H1 (cell line): ENCODE measurements around the gene ZMIZ1. TPM values are rescaled to one million over a fixed set of nuclear protein-coding genes. Genes with fewer than 3 reads are reported as not detected.

Source experiments
- CTCF ChIA-PET: fragments of 300-600 bp; sonication (Branson Sonifier 250); formaldehyde crosslinking; loops from one replicate; lab custom pipeline; 2021; ENCODE audit not compliant: partially characterized antibody; lab: Charles Lee
- POLR2A ChIA-PET: fragments of 300-600 bp; sonication (Branson Sonifier 250); formaldehyde crosslinking; loops from one replicate; lab custom pipeline; 2021; ENCODE audit warnings: inconsistent platforms; ENCODE audit not compliant: partially characterized antibody; lab: Charles Lee
- DNase-seq, 2 experiments: peaks; one replicate each; pipeline versions ENCODE4 v3.0.0 to v3.0.0-alpha.2; 2010 to 2022; ENCODE audit warnings: low spot score in 2 of 2, low read depth in 1 of 2, mixed read lengths in 1 of 2
- FAIRE-seq: peaks from 2 replicates; lab custom pipeline; 2011; peaks lifted over from hg19 to GRCh38; lab: Jason Lieb, UNC
- H2AFZ ChIP-seq: 2 replicates; pipeline ENCODE4 v1.8.1; 2012; ENCODE audit warnings: low read length, inconsistent platforms
- H2AK5ac ChIP-seq: 2 replicates; pipeline ENCODE4 v1.6.1; 2013; ENCODE audit warnings: low read depth, low read length
- H2BK120ac ChIP-seq: replicated peaks from 2 replicates; pipeline ENCODE3; 2013; ENCODE audit warnings: low read depth, low read length, inconsistent platforms
- H2BK12ac ChIP-seq: 2 replicates; pipeline ENCODE4 v1.6.1; 2013; ENCODE audit warnings: low read depth, low read length
- H2BK15ac ChIP-seq: 2 replicates; pipeline ENCODE4 v1.6.1; 2013; ENCODE audit warnings: low read length
- H2BK20ac ChIP-seq: 2 replicates; pipeline ENCODE4 v1.6.1; 2013; ENCODE audit warnings: low read length
- H2BK5ac ChIP-seq: 2 replicates; pipeline ENCODE4 v1.6.1; 2013; ENCODE audit warnings: low read depth, low read length
- H3K14ac ChIP-seq: 2 replicates; pipeline ENCODE4 v1.6.1; 2013; ENCODE audit warnings: inconsistent platforms; ENCODE audit not compliant: insufficient read length
- H3K18ac ChIP-seq: 2 replicates; pipeline ENCODE4 v1.6.1; 2013; ENCODE audit warnings: low read length; ENCODE audit errors: extremely low read depth
- H3K23ac ChIP-seq: 2 replicates; pipeline ENCODE4 v1.6.1; 2013; ENCODE audit warnings: inconsistent platforms; ENCODE audit not compliant: insufficient read length
- H3K23me2 ChIP-seq: 2 replicates; pipeline ENCODE4 v1.6.1; 2013; ENCODE audit warnings: low read depth, low read length
- H3K27ac ChIP-seq: 2 replicates; pipeline ENCODE4 v1.6.1; 2011; ENCODE audit warnings: low read depth, low read length, inconsistent platforms
- H3K27me3 ChIP-seq, 4 experiments: replicated peaks in 1 of 4; 1 replicate in 1 of 4; 2 replicates in 3 of 4; pipeline versions ENCODE4 v1.6.1 to v1.8.1; 2011 to 2013; ENCODE audit warnings: low read length in 3 of 4, mild to moderate bottlenecking in 3 of 4, inconsistent platforms in 2 of 4, mixed read lengths in 2 of 4, moderate library complexity in 1 of 4; ENCODE audit not compliant: control insufficient read depth in 3 of 4, insufficient read depth in 3 of 4; ENCODE audit errors: extremely low read depth in 1 of 4
- H3K36me3 ChIP-seq, 4 experiments: 2 replicates each; pipeline versions ENCODE4 v1.6.1 to v1.8.1; 2011 to 2013; ENCODE audit warnings: mild to moderate bottlenecking in 4 of 4, low read length in 3 of 4, moderate library complexity in 2 of 4, control low read depth in 1 of 4, inconsistent platforms in 1 of 4; ENCODE audit not compliant: insufficient read depth in 4 of 4, control insufficient read depth in 2 of 4
- H3K4ac ChIP-seq: replicated peaks from 2 replicates; pipeline ENCODE3; 2013; ENCODE audit warnings: low read length, low read depth, mixed read lengths, inconsistent platforms; ENCODE audit not compliant: insufficient read length
- H3K4me1 ChIP-seq, 4 experiments: replicated peaks in 1 of 4; 1 replicate in 1 of 4; 2 replicates in 3 of 4; pipeline versions ENCODE4 v1.6.1 to v1.8.1; 2011 to 2013; ENCODE audit warnings: low read length in 3 of 4, inconsistent platforms in 2 of 4, mixed read lengths in 1 of 4; ENCODE audit not compliant: insufficient read depth in 4 of 4, control insufficient read depth in 3 of 4
- H3K4me2 ChIP-seq, 2 experiments: 2 replicates each; pipeline versions ENCODE4 v1.6.1 to v1.8.1; 2011 to 2013; ENCODE audit warnings: low read depth in 2 of 2, low read length in 2 of 2, control low read depth in 1 of 2, inconsistent platforms in 1 of 2, mild to moderate bottlenecking in 1 of 2; ENCODE audit not compliant: insufficient read depth in 1 of 2
- H3K4me3 ChIP-seq, 4 experiments: fragments of 200-600, 300-600 bp in 1 of 4; sonication (generic), shearing (Covaris generic), sonication (Bioruptor Twin) in 1 of 4; 2 replicates each; pipeline versions ENCODE4 v1.5.1 to v1.8.1; 2011 to 2016; ENCODE audit warnings: low read length in 4 of 4, low read depth in 3 of 4, control low read depth in 2 of 4, inconsistent platforms in 2 of 4, mild to moderate bottlenecking in 2 of 4, mixed read lengths in 1 of 4, moderate library complexity in 1 of 4; ENCODE audit not compliant: insufficient read depth in 2 of 4; ENCODE audit errors: extremely low read depth in 1 of 4
- H3K56ac ChIP-seq: replicated peaks from 2 replicates; pipeline ENCODE3; 2013; ENCODE audit warnings: low read depth, mild to moderate bottlenecking, mixed read lengths, low read length, inconsistent platforms; ENCODE audit not compliant: insufficient read length
- H3K79me1 ChIP-seq: 2 replicates; pipeline ENCODE4 v1.6.1; 2013; ENCODE audit warnings: low read depth, low read length, control low read depth
- H3K79me2 ChIP-seq, 2 experiments: 2 replicates each; pipeline versions ENCODE4 v1.6.1 to v1.8.1; 2012 to 2013; ENCODE audit warnings: low read length in 2 of 2, mild to moderate bottlenecking in 2 of 2, inconsistent platforms in 1 of 2; ENCODE audit not compliant: insufficient read depth in 2 of 2, control insufficient read depth in 1 of 2
- H3K9ac ChIP-seq, 4 experiments: replicated peaks in 1 of 4; 1 replicate in 1 of 4; 2 replicates in 3 of 4; pipeline versions ENCODE4 v1.6.1 to v1.8.1; 2011 to 2013; ENCODE audit warnings: low read depth in 3 of 4, low read length in 3 of 4, control low read depth in 2 of 4, mild to moderate bottlenecking in 2 of 4, moderate library complexity in 2 of 4, inconsistent platforms in 1 of 4; ENCODE audit errors: extremely low read depth in 1 of 4
- H3K9me3 ChIP-seq, 2 experiments: 2 replicates each; pipeline versions ENCODE4 v1.6.1 to v1.8.1; 2012 to 2013; ENCODE audit warnings: mild to moderate bottlenecking in 2 of 2, moderate library complexity in 2 of 2, control low read depth in 1 of 2, inconsistent platforms in 1 of 2, low read depth in 1 of 2, low read length in 1 of 2, mixed read lengths in 1 of 2; ENCODE audit not compliant: insufficient read depth in 2 of 2
- H4K20me1 ChIP-seq, 2 experiments: replicated peaks in 1 of 2; 2 replicates each; pipeline versions ENCODE3 to v1.8.1; 2011 to 2013; ENCODE audit warnings: inconsistent platforms in 2 of 2, low read length in 2 of 2, mild to moderate bottlenecking in 1 of 2; ENCODE audit not compliant: insufficient read depth in 2 of 2, control insufficient read depth in 1 of 2
- H4K5ac ChIP-seq: 2 replicates; pipeline ENCODE4 v1.6.1; 2013; ENCODE audit warnings: low read length, low read depth, mixed read lengths, inconsistent platforms; ENCODE audit not compliant: insufficient read length
- H4K8ac ChIP-seq: 2 replicates; pipeline ENCODE4 v1.8.0; 2013; ENCODE audit warnings: mild to moderate bottlenecking, moderate library complexity, low read length, inconsistent platforms; ENCODE audit not compliant: insufficient read depth; ENCODE audit errors: extremely low read depth
- H4K91ac ChIP-seq: replicated peaks from 2 replicates; pipeline ENCODE3; 2013; ENCODE audit warnings: low read length, mixed read lengths, inconsistent platforms; ENCODE audit not compliant: insufficient read length
- ATF2 ChIP-seq: IDR thresholded peaks from 2 replicates; pipeline ENCODE4 v1.6.1; 2012; ENCODE audit warnings: low read length, inconsistent platforms
- TBP ChIP-seq: IDR thresholded peaks from 2 replicates; pipeline ENCODE4 v1.6.1; 2011; ENCODE audit warnings: low read depth, low read length, improper control_type of control experiment
- WGBS, 2 experiments: shearing (Covaris generic) in 1 of 2; methylation state at CpG; one replicate each; pipeline versions ENCODE4 v1.1.6 to v1.1.7; 2013 to 2015; ENCODE audit warnings: low lambda C conversion rate in 2 of 2, mixed read lengths in 2 of 2, inconsistent platforms in 1 of 2, low coverage in 1 of 2, missing lambda C conversion rate in 1 of 2; ENCODE audit not compliant: insufficient replicate concordance in 2 of 2, insufficient coverage in 1 of 2, insufficient read length in 1 of 2; ENCODE audit errors: extremely low coverage in 1 of 2, missing lambda C conversion rate in 1 of 2; 5-methylcytosine and 5-hydroxymethylcytosine counted together
- polyA plus RNA-seq, 7 experiments: library from polyadenylated mRNA; depleted of rRNA in 3 of 7; stranded (reverse) in 5 of 7; unstranded in 2 of 7; fragments of >200 nt in 5 of 7; fragments of 200-250 nt in 2 of 7; gene quantifications; 1 replicate in 5 of 7; 2 replicates in 1 of 7; 4 replicates in 1 of 7; pipeline versions ENCODE4 v1.2.1 to v1.2.3, GENCODE V29; 2011 to 2013; ENCODE audit warnings: missing spikeins in 2 of 7, mixed read lengths in 2 of 7
- total RNA-seq: library from RNA; stranded (reverse); fragmentation: NEBNext Ultra II Directional; extraction: Animal tissue kit (Norgen Biotek cat#: 25700); gene quantifications from 2 replicates; pipeline ENCODE4 v1.2.1, GENCODE V29; 2021
- TF ChIP-seq, protein P1 (sequence below), 3 experiments: IDR thresholded peaks; 1 replicate in 2 of 3; 2 replicates in 1 of 3; pipeline versions ENCODE4 v1.5.1 to v1.6.1; 2011; ENCODE audit warnings: low read length in 3 of 3, mild to moderate bottlenecking in 3 of 3, inconsistent platforms in 2 of 3, low read depth in 1 of 3, moderate library complexity in 1 of 3; ENCODE audit not compliant: insufficient read depth in 1 of 3; ENCODE audit errors: control extremely low read depth in 1 of 3

The ZMIZ1 gene
- total and polyA plus RNA-seq, 2 of the 8 experiments (the other 6 are each of a cell fraction or from before 2014, with no cell fraction given), result 8.1 to 28.0 TPM

- H3K4me3 ChIP-seq, result no peak overlapping the region
- H3K18ac ChIP-seq, result no peak overlapping the region
- no peak for DNase-seq
- 0 out of 2 replicates have a peak overlapping the region, but pooled peaks have one; percentile 68 for H2BK12ac ChIP-seq
- peak overlapping the region; percentile 63; the same call in 1 of the 2 replicates for H4K8ac ChIP-seq
- no peaks in the 10 kb centered on the region for H3K79me2 ChIP-seq
- H3K9me3 ChIP-seq, result no peaks in the 10 kb centered on the region
- no peaks in the 10 kb centered on the region for H3K79me1 ChIP-seq
- H3K36me3 ChIP-seq, result no peaks in the 10 kb centered on the region
- 88% methylated on average over 5 of the region's 5 CpGs; no CpG with 5 or more reads in 1 of the 2 experiments for WGBS, 2 experiments
- no peak overlapping the region for H3K14ac ChIP-seq
- CTCF ChIA-PET, result interaction anchor here (0.8 to 1.5 kb wide), 5 partner anchors 9 to 173 kb away, joined by 3 to 4 read pairs (median 3); no protein-coding TSS in a partner anchor
- H3K23ac ChIP-seq, result no peak overlapping the region
- H3K27me3 ChIP-seq, result no peaks in the 10 kb centered on the region
- no peak overlapping the region for H4K91ac ChIP-seq
- no peak overlapping the region for H2BK20ac ChIP-seq
- H3K56ac ChIP-seq, result no peak overlapping the region
- POLR2A ChIA-PET, result interaction anchor here (0.8 kb wide), 1 partner anchor 8 kb away, joined by 3 read pairs; no protein-coding TSS in a partner anchor
- no peak overlapping the region for H2BK5ac ChIP-seq
- H2AFZ ChIP-seq, result no peak overlapping the region
- no peak overlapping the region for H4K5ac ChIP-seq
- FAIRE-seq, result no peak
- H2BK15ac ChIP-seq, result no peak overlapping the region
- peak overlapping the region; percentile 47; the same call in 1 of the 2 replicates for H2AK5ac ChIP-seq
- H3K27ac ChIP-seq, result no peak overlapping the region
- peaks cover 4% of the 10 kb centered on the region; the same call in 1 of the 2 replicates for H3K23me2 ChIP-seq
- H3K4me2 ChIP-seq, result no peak overlapping the region
- no peak overlapping the region for H2BK120ac ChIP-seq
- no peak overlapping the region for H3K4ac ChIP-seq
- H3K4me1 ChIP-seq, result peaks cover 0 to 6% (median 2%) of the 10 kb centered on the region in 4 experiments; a peak in 3 of 7 replicates
- peaks cover 0 to 2% of the 10 kb centered on the region in 2 experiments for H4K20me1 ChIP-seq
- H3K9ac ChIP-seq, result no peak overlapping the region
- TF ChIP-seq TBP (no peak), ATF2 (no peak)
- TF ChIP-seq, protein P1, sequence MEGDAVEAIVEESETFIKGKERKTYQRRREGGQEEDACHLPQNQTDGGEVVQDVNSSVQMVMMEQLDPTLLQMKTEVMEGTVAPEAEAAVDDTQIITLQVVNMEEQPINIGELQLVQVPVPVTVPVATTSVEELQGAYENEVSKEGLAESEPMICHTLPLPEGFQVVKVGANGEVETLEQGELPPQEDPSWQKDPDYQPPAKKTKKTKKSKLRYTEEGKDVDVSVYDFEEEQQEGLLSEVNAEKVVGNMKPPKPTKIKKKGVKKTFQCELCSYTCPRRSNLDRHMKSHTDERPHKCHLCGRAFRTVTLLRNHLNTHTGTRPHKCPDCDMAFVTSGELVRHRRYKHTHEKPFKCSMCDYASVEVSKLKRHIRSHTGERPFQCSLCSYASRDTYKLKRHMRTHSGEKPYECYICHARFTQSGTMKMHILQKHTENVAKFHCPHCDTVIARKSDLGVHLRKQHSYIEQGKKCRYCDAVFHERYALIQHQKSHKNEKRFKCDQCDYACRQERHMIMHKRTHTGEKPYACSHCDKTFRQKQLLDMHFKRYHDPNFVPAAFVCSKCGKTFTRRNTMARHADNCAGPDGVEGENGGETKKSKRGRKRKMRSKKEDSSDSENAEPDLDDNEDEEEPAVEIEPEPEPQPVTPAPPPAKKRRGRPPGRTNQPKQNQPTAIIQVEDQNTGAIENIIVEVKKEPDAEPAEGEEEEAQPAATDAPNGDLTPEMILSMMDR (IDR thresholded peaks at IDR 0.05; ENCODE audit: control extremely low read depth in 1 of 3, insufficient read depth in 1 of 3, low read depth in 1 of 3, low read length in 3 of 3), result peak in 1 of 3 experiments; percentile 0; a peak in 1 of 4 replicates
Measured at GRCh38 chr10:79024720-79025198, 44.0 kb upstream of the ZMIZ1 start.
